B cell (primary cell): Measurements from ENCODE around the gene TBCC. TPM values are rescaled to one million over a fixed set of nuclear protein-coding genes. Genes with fewer than 3 reads are reported as not detected.

Experiments
- ATAC-seq: fragments of 200-7000 bp; cut with Tn5 transposase; one replicate; pipeline ENCODE4 v1.10.0; 2021; ENCODE audit warnings: low read depth, mild to moderate bottlenecking, moderate number of reproducible peaks, moderate library complexity
- CTCF ChIA-PET: fragments of 350-600 bp; sonication (Branson Sonifier 250); formaldehyde crosslinking; loops from one replicate; lab custom pipeline; 2021; ENCODE audit warnings: antibody characterized with exemption, inconsistent platforms; lab: Charles Lee
- POLR2A ChIA-PET: fragments of 350-600 bp; sonication (Branson Sonifier 250); formaldehyde crosslinking; loops from one replicate; lab custom pipeline; 2021; ENCODE audit warnings: antibody characterized with exemption; lab: Charles Lee
- DNase-seq: peaks from one replicate; pipeline ENCODE4 v3.0.0; 2013
- H2AFZ ChIP-seq: 2 replicates; pipeline ENCODE4 v1.6.1; 2012; ENCODE audit warnings: mild to moderate bottlenecking, low read depth, low read length; ENCODE audit not compliant: insufficient read depth, poor library complexity, severe bottlenecking
- H3K27ac ChIP-seq, 2 donors: 1 replicate in 1 of 2; 2 replicates in 1 of 2; pipeline ENCODE4 v1.5.1; 2012 to 2013; ENCODE audit warnings: low read length in 2 of 2, mild to moderate bottlenecking in 2 of 2, moderate library complexity in 1 of 2
- H3K27me3 ChIP-seq, 4 experiments: fragments of 200-600 bp in 1 of 4; sonication (generic) in 1 of 4; replicated peaks in 1 of 4; 1 replicate in 2 of 4; 2 replicates in 2 of 4; pipeline versions ENCODE4 v1.6.1 to v1.7.0; 2013 to 2016; ENCODE audit warnings: low read length in 3 of 4, mild to moderate bottlenecking in 2 of 4, mixed read lengths in 1 of 4, moderate library complexity in 1 of 4; ENCODE audit not compliant: insufficient read depth in 4 of 4, control insufficient read depth in 3 of 4; ENCODE audit errors: control extremely low read depth in 1 of 4
- H3K36me3 ChIP-seq, 2 experiments: replicated peaks in 1 of 2; 1 replicate in 1 of 2; 2 replicates in 1 of 2; pipeline versions ENCODE4 v1.6.1 to v1.7.1; 2013; ENCODE audit warnings: low read length in 1 of 2; ENCODE audit not compliant: insufficient read depth in 2 of 2, control insufficient read depth in 1 of 2; ENCODE audit errors: control extremely low read depth in 1 of 2, extremely low read depth in 1 of 2
- H3K4me1 ChIP-seq, 2 donors: fragments of 200-600 bp in 1 of 2; sonication (generic) in 1 of 2; 1 replicate in 1 of 2; 2 replicates in 1 of 2; pipeline versions ENCODE4 v1.5.1 to v1.6.1; 2013 to 2017; ENCODE audit warnings: low read length in 2 of 2; ENCODE audit not compliant: control insufficient read depth in 2 of 2, insufficient read depth in 2 of 2
- H3K4me2 ChIP-seq: replicated peaks from 2 replicates; pipeline ENCODE3; 2012; ENCODE audit warnings: mild to moderate bottlenecking, low read depth, low read length; ENCODE audit not compliant: poor library complexity, severe bottlenecking
- H3K4me3 ChIP-seq, 5 experiments: fragments of 200-600 bp in 1 of 5; sonication (generic) in 1 of 5; 1 replicate in 3 of 5; 2 replicates in 2 of 5; pipeline versions ENCODE4 v1.5.1 to v1.7.0; 2011 to 2016; ENCODE audit warnings: low read length in 4 of 5, mild to moderate bottlenecking in 4 of 5, low read depth in 2 of 5, control low read depth in 1 of 5, moderate library complexity in 1 of 5; ENCODE audit not compliant: insufficient read depth in 1 of 5; ENCODE audit errors: control extremely low read depth in 1 of 5, extremely low read depth in 1 of 5
- H3K79me2 ChIP-seq: fragments of 200-600 bp; sonication (generic); one replicate; pipeline ENCODE4 v1.6.0; 2016; ENCODE audit warnings: low read length; ENCODE audit not compliant: control insufficient read depth, insufficient read depth
- H3K9ac ChIP-seq: fragments of 200-600 bp; sonication (generic); 2 replicates; pipeline ENCODE4 v1.6.1; 2017; ENCODE audit warnings: mild to moderate bottlenecking, low read length, moderate library complexity
- H3K9me3 ChIP-seq, 3 donors: one replicate each; pipeline versions ENCODE4 v1.6.1 to v1.7.1; 2013; ENCODE audit warnings: low read length in 2 of 3; ENCODE audit not compliant: control insufficient read depth in 2 of 3, insufficient read depth in 1 of 3; ENCODE audit errors: control extremely low read depth in 1 of 3
- H4K20me1 ChIP-seq: 2 replicates; pipeline ENCODE4 v1.6.0; 2012; ENCODE audit warnings: mild to moderate bottlenecking, low read length; ENCODE audit not compliant: insufficient read depth, control insufficient read depth, poor library complexity, severe bottlenecking
- H3K27ac Mint-ChIP-seq: one replicate; pipeline ENCODE4 v1.8.0; 2021; ENCODE audit warnings: mixed read lengths
- H3K27me3 Mint-ChIP-seq: one replicate; pipeline ENCODE4 v1.8.0; 2021; ENCODE audit warnings: mixed read lengths
- H3K4me1 Mint-ChIP-seq: one replicate; pipeline ENCODE4 v1.8.0; 2021; ENCODE audit warnings: mixed read lengths
- H3K4me3 Mint-ChIP-seq: one replicate; pipeline ENCODE4 v1.8.0; 2021; ENCODE audit warnings: mixed read lengths
- H3K9me3 Mint-ChIP-seq: one replicate; pipeline ENCODE4 v1.8.0; 2022; ENCODE audit warnings: mixed read lengths; ENCODE audit not compliant: insufficient read depth
- EZH2 ChIP-seq: IDR thresholded peaks from 2 replicates; pipeline ENCODE4 v1.6.1; 2012; ENCODE audit warnings: borderline replicate concordance, low read depth, mild to moderate bottlenecking, moderate library complexity, low read length; ENCODE audit not compliant: insufficient read depth, poor library complexity, severe bottlenecking
- WGBS: methylation state at CpG from one replicate; pipeline ENCODE4 v1.1.5; 2013; ENCODE audit warnings: missing lambda C conversion rate; ENCODE audit not compliant: insufficient coverage; 5-methylcytosine and 5-hydroxymethylcytosine counted together
- intact Hi-C: fragments of 100-400 bp; cut with micrococcal nuclease; formaldehyde crosslinking; loops from one replicate; pipeline ENCODE4 v1.10.0; 2022
- polyA plus RNA-seq: library from polyadenylated mRNA; depleted of rRNA; stranded (reverse); fragments of >200 nt; gene quantifications from 2 replicates; pipeline ENCODE4 v1.2.3, GENCODE V29; 2012
- total RNA-seq, 2 donors: library from RNA; stranded (reverse); fragments of 120-200 nt in 1 of 2; gene quantifications; 1 replicate in 1 of 2; 2 replicates in 1 of 2; pipeline versions ENCODE4 v1.2.3 to v1.2.4, GENCODE V29; 2013 to 2022
- TF ChIP-seq, protein P1 (sequence below): fragments of 200-600 bp; IDR thresholded peaks from one replicate; pipeline ENCODE4 v1.8.0; 2022; ENCODE audit warnings: antibody characterized with exemption, mild to moderate bottlenecking

The TBCC gene
- total and polyA plus RNA-seq, 2 donors (not counting 1 experiment from before 2014, with no cell fraction given), result 35.7 to 55.7 TPM

DNA sequence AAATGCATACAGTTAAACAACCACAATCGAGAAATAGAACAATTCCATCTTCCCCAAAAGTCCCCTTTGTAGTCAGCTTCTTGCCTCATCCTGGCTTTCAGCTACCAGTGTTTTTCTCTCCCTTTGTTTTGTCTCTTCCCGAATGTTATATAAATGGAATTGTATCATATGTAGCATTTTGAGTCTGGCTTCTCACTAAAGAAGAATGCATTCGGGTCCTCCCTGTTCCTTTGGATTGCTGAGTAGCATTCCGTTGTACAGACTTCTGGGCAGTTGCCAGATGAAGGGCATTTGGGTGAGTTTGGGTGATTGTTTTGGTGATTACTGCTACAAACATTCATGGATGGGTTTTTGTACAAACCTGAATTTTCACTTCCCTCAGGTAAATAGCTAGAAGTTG, 51.3 kb downstream of the TBCC start:
- peaks cover 12 to 44% of the 10 kb centered on the region in 2 experiments for H3K36me3 ChIP-seq
- no peak overlapping the region for H3K4me3 Mint-ChIP-seq

More for the DNA sequence above, 51.3 kb downstream of the TBCC start:
- no peak overlapping the region for H3K9ac ChIP-seq
- no peak for ATAC-seq
- WGBS, result 100% methylated on average over 2 of the region's 4 CpGs
- intact Hi-C loops, result no loop called here
- no peak overlapping the region for H3K4me3 ChIP-seq
- CTCF ChIA-PET, result interaction anchor here (0.6 kb wide), 1 partner anchor 1648 kb away, joined by 3 read pairs; no protein-coding TSS in a partner anchor
- H3K4me2 ChIP-seq, result no peak overlapping the region
- Mint-ChIP-seq H3K27me3 (no peaks in the 10 kb centered on the region), H3K27ac (peak overlapping the region; percentile 22), H3K9me3 (no peaks in the 10 kb centered on the region), H3K4me1 (peaks cover 10% of the 10 kb centered on the region)
- peaks cover 6 to 8% of the 10 kb centered on the region in 2 donors for H3K4me1 ChIP-seq
- no peaks in the 10 kb centered on the region for H3K79me2 ChIP-seq
- no peaks in the 10 kb centered on the region for H4K20me1 ChIP-seq
- no peak overlapping the region for H2AFZ ChIP-seq
- no peak overlapping the region for H3K27ac ChIP-seq
- H3K27me3 ChIP-seq, result no peaks in the 10 kb centered on the region
- TF ChIP-seq, protein P1, sequence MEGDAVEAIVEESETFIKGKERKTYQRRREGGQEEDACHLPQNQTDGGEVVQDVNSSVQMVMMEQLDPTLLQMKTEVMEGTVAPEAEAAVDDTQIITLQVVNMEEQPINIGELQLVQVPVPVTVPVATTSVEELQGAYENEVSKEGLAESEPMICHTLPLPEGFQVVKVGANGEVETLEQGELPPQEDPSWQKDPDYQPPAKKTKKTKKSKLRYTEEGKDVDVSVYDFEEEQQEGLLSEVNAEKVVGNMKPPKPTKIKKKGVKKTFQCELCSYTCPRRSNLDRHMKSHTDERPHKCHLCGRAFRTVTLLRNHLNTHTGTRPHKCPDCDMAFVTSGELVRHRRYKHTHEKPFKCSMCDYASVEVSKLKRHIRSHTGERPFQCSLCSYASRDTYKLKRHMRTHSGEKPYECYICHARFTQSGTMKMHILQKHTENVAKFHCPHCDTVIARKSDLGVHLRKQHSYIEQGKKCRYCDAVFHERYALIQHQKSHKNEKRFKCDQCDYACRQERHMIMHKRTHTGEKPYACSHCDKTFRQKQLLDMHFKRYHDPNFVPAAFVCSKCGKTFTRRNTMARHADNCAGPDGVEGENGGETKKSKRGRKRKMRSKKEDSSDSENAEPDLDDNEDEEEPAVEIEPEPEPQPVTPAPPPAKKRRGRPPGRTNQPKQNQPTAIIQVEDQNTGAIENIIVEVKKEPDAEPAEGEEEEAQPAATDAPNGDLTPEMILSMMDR, result no peak
- TF ChIP-seq EZH2, result no peak
- POLR2A ChIA-PET, result interaction anchor here (0.5 kb wide), 1 partner anchor 34 kb away, joined by 4 read pairs; no protein-coding TSS in a partner anchor
- DNase-seq, result no peak
- no peaks in the 10 kb centered on the region for H3K9me3 ChIP-seq

Other genes starting within 250 kb of the TBCC start
- 56.2 and 61.5 TPM in 2 replicates for gene UBR2, start 182.1 kb downstream of the TBCC start, total RNA-seq
- gene UBR2, start 182.1 kb downstream of the TBCC start, polyA plus RNA-seq, result 9.7 and 15.1 TPM in 2 replicates
- 0.10 and 0.15 TPM in 2 replicates for gene PRPH2, start 23.5 kb downstream of the TBCC start, total RNA-seq
- 0.03 and 0.06 TPM in 2 replicates for gene PRPH2, start 23.5 kb downstream of the TBCC start, polyA plus RNA-seq
- 34.1 and 34.9 TPM in 2 replicates for gene BICRAL, start 35.9 kb upstream of the TBCC start, total RNA-seq
- 13.1 and 17.5 TPM in 2 replicates for gene BICRAL, start 35.9 kb upstream of the TBCC start, polyA plus RNA-seq
- 95.9 and 100 TPM in 2 replicates for gene RPL7L1, start 133.5 kb upstream of the TBCC start, total RNA-seq
- gene RPL7L1, start 133.5 kb upstream of the TBCC start, polyA plus RNA-seq, result 12.8 and 14.5 TPM in 2 replicates
- not detected in 2 replicates for gene PTCRA, start 169.9 kb upstream of the TBCC start, total RNA-seq
- not detected in 2 replicates for gene PTCRA, start 169.9 kb upstream of the TBCC start, polyA plus RNA-seq
- 159 and 163 TPM in 2 replicates for gene CNPY3, start 183.4 kb upstream of the TBCC start, total RNA-seq
- 96.3 and 123 TPM in 2 replicates for gene CNPY3, start 183.4 kb upstream of the TBCC start, polyA plus RNA-seq
- gene GNMT, start 214.7 kb upstream of the TBCC start, total RNA-seq, result 2.0 and 2.8 TPM in 2 replicates
- gene GNMT, start 214.7 kb upstream of the TBCC start, polyA plus RNA-seq, result 4.1 and 5.9 TPM in 2 replicates
- 16.6 and 17.1 TPM in 2 replicates for gene PEX6, start 233.1 kb upstream of the TBCC start, total RNA-seq
- 16.0 and 19.9 TPM in 2 replicates for gene PEX6, start 233.1 kb upstream of the TBCC start, polyA plus RNA-seq
- 23.6 and 26.3 TPM in 2 replicates for gene PPP2R5D, start 238.5 kb upstream of the TBCC start, total RNA-seq
- gene PPP2R5D, start 238.5 kb upstream of the TBCC start, polyA plus RNA-seq, result 21.4 and 23.2 TPM in 2 replicates